Motor neuron (in vitro differentiated cells): ENCODE data around the gene SLC6A6. TPM values are rescaled to one million over a fixed set of nuclear protein-coding genes. Genes with fewer than 3 reads are reported as not detected.
A peak's percentile ranks its signal among the peaks of the same experiment; 100 is the strongest.

Experiments used
- ATAC-seq, 8 experiments: fragments of 200-7000 bp; cut with Tn5 transposase; replicated peaks in 6 of 8; 2 replicates each; pipeline ENCODE4 v1.8.0; 2021; ENCODE audit warnings: mild to moderate bottlenecking in 8 of 8, moderate library complexity in 8 of 8
- H3K27ac ChIP-seq, 2 donors: fragments of 250-450 bp; sonication (Bioruptor Pico); 2 replicates each; pipeline ENCODE4 v1.9.0; 2021; ENCODE audit warnings: antibody characterized with exemption in 2 of 2, mild to moderate bottlenecking in 2 of 2, moderate library complexity in 1 of 2
- H3K4me1 ChIP-seq, 2 donors: fragments of 250-450 bp; sonication (Bioruptor Pico); replicated peaks in 1 of 2; 2 replicates each; pipeline ENCODE4 v1.6.1; 2021; ENCODE audit warnings: antibody characterized with exemption in 2 of 2, mild to moderate bottlenecking in 2 of 2, moderate library complexity in 1 of 2
- H3K4me3 ChIP-seq, 5 donors: fragments of 250-450 bp; sonication (Bioruptor Pico); 2 replicates each; pipeline ENCODE4 v1.9.0; 2021; ENCODE audit warnings: antibody characterized with exemption in 5 of 5, mild to moderate bottlenecking in 5 of 5, moderate library complexity in 4 of 5
- WGBS, 10 experiments: fragments of 450-650 bp; shearing (Covaris generic); methylation state at CpG; one replicate each; pipeline ENCODE4 v1.0.0; 2022; 5-methylcytosine and 5-hydroxymethylcytosine counted together
- in situ Hi-C, 9 experiments: fragments of 400-800 bp; cut with MboI; loops; one replicate each; pipeline ENCODE4 v1.15.0; 2021; ENCODE audit warnings: low sequenced_read_pairs in 9 of 9, low pct_unique_long_range_greater_than_20kb in 2 of 9; ENCODE audit not compliant: unreplicated experiment in 9 of 9
- total RNA-seq, 8 experiments: library from RNA; unstranded; fragments of 300-600 nt; gene quantifications; 2 replicates each; pipeline versions ENCODE4 v1.2.3 to v1.2.4, GENCODE V29; 2022

Gene SLC6A6
- total RNA-seq, 8 experiments from 2014 or later, result 5.6 to 53.5 (median 8.3) TPM

DNA sequence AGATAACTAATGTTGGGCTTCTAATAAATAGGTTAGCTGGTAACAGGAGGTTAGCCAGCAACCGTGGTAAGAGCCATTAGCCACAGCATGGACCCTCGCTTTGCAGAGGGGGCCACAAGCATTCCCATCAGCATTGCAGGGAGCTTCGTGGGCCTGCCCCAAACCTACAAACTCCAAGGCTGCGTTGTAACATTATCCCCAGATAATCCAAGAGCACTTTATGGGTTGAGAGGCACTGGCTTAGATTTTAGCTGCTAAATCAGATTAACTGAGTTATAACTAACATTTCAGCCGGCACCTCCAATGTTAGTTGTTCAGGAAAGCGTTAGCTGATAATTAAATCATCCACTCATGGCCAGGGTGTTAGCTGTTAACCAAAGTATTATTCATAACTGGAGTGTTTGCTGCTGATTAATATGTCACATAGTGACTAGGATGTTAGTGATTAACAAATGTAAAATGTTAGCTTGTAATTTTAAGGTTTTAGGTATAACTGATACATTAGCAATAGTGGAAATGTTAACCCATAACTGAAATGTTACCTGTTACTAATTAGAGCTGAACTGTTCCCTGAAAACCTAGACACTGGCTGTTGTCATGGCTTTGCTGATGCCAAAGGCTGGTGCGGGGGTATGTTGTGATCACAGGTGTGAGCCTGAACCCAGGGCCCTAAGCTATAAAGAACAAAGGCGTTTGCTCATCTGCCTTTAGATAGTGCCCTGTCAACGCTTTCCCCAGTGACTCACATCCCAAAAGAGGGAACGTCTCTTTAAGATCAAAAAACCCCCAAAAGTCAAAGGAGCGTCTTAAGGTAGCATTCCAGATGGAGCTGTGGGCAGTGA, 56.2 kb downstream of the SLC6A6 start:
- no peak for ATAC-seq
- in situ Hi-C loops, result loop anchor here in 3 of 9 experiments (25.0 kb wide), 2 partner anchors 196 to 571 kb away; partner anchors contain the start of gene WNT7A (in 1 of the 3)
- 50 to 100% (median 83%) methylated on average over 1 to 9 of the region's 11 CpGs; no CpG with 5 or more reads in 1 of the 10 experiments for WGBS, 10 experiments

GRCh38 chr3:14459384-14459783, 57.0 kb downstream of the SLC6A6 start:
- H3K4me1 ChIP-seq, result peaks cover 0 to 8% of the 10 kb centered on the region in 2 donors
- no peak overlapping the region for H3K4me3 ChIP-seq
- no peak for ATAC-seq
- in situ Hi-C loops, result loop anchor here in 3 of 9 experiments (25.0 kb wide), 2 partner anchors 197 to 572 kb away; partner anchors contain the start of gene WNT7A (in 1 of the 3)
- H3K27ac ChIP-seq, result no peak overlapping the region
- 80 to 100% (median 94%) methylated on average over 1 to 5 of the region's 5 CpGs; no CpG with 5 or more reads in 7 of the 10 experiments for WGBS, 10 experiments

More for the DNA sequence above, 56.2 kb downstream of the SLC6A6 start:
- no peak overlapping the region for H3K4me3 ChIP-seq
- H3K4me1 ChIP-seq, result peaks cover 0 to 15% of the 10 kb centered on the region in 2 donors
- H3K27ac ChIP-seq, result no peak overlapping the region

- Histone ChIP-seq H3K4me3 (no peak overlapping the region), H3K27ac (no peak overlapping the region), H3K4me1 (peaks cover 0 to 7% of the 10 kb centered on the region in 2 donors)
- ATAC-seq, result no peak
- in situ Hi-C loops, result loop anchor here (10.0 to 25.0 kb wide), 5 partner anchors 195 to 572 kb away; partner anchors contain the start of gene WNT7A (in 1 of the 9)
- WGBS, 10 experiments, result 0 to 100% (median 79%) methylated on average over 1 to 3 of the region's 3 CpGs; no CpG with 5 or more reads in 2 of the 10 experiments
These were observed 57.4 kb downstream of the SLC6A6 start for GRCh38 chr3:14459787-14460186.

- WGBS, 10 experiments, result 38 to 100% (median 80%) methylated on average over 1 to 7 of the region's 9 CpGs; no CpG with 5 or more reads in 4 of the 10 experiments
- in situ Hi-C loops, result loop anchor here (10.0 to 25.0 kb wide), 5 partner anchors 196 to 573 kb away; partner anchors contain the start of gene WNT7A (in 1 of the 9)
- ATAC-seq, result peak in 2 of 8 experiments; percentile 54 to 62
- H3K4me3 ChIP-seq, result no peak overlapping the region
- H3K4me1 ChIP-seq, result peaks cover 0 to 7% of the 10 kb centered on the region in 2 donors
- H3K27ac ChIP-seq, result no peak overlapping the region
These were observed 58.1 kb downstream of the SLC6A6 start for GRCh38 chr3:14460342-14461005.

- WGBS, 10 experiments, result 70 to 100% (median 94%) methylated on average over 1 to 6 of the region's 13 CpGs; no CpG with 5 or more reads in 3 of the 10 experiments
- ATAC-seq, result peak in 4 of 8 experiments; percentile 5 to 21 (median 15)
- peaks cover 0 to 7% of the 10 kb centered on the region in 2 donors for H3K4me1 ChIP-seq
- no peak overlapping the region for H3K4me3 ChIP-seq
- no peak overlapping the region for H3K27ac ChIP-seq
- in situ Hi-C loops, result loop anchor here (10.0 to 25.0 kb wide), 5 partner anchors 196 to 574 kb away; partner anchors contain the start of gene WNT7A (in 1 of the 9)
These were observed 58.8 kb downstream of the SLC6A6 start for GRCh38 chr3:14461006-14461747.

GRCh38 chr3:14461748-14462324, 59.4 kb downstream of the SLC6A6 start:
- H3K27ac ChIP-seq, result no peak overlapping the region
- 50 to 100% (median 77%) methylated on average over 1 to 7 of the region's 8 CpGs; no CpG with 5 or more reads in 5 of the 10 experiments for WGBS, 10 experiments
- H3K4me3 ChIP-seq, result no peak overlapping the region
- in situ Hi-C loops, result loop anchor here (10.0 to 25.0 kb wide), 5 partner anchors 197 to 575 kb away; partner anchors contain the start of gene WNT7A (in 1 of the 9)
- ATAC-seq, result peak; percentile 61 to 95 (median 86)
- H3K4me1 ChIP-seq, result peaks cover 0 to 7% of the 10 kb centered on the region in 2 donors

- 72 to 89% (median 84%) methylated on average over 1 to 8 of the region's 9 CpGs; no CpG with 5 or more reads in 4 of the 10 experiments for WGBS, 10 experiments
These were observed 60.3 kb downstream of the SLC6A6 start for GRCh38 chr3:14462738-14463137.

DNA sequence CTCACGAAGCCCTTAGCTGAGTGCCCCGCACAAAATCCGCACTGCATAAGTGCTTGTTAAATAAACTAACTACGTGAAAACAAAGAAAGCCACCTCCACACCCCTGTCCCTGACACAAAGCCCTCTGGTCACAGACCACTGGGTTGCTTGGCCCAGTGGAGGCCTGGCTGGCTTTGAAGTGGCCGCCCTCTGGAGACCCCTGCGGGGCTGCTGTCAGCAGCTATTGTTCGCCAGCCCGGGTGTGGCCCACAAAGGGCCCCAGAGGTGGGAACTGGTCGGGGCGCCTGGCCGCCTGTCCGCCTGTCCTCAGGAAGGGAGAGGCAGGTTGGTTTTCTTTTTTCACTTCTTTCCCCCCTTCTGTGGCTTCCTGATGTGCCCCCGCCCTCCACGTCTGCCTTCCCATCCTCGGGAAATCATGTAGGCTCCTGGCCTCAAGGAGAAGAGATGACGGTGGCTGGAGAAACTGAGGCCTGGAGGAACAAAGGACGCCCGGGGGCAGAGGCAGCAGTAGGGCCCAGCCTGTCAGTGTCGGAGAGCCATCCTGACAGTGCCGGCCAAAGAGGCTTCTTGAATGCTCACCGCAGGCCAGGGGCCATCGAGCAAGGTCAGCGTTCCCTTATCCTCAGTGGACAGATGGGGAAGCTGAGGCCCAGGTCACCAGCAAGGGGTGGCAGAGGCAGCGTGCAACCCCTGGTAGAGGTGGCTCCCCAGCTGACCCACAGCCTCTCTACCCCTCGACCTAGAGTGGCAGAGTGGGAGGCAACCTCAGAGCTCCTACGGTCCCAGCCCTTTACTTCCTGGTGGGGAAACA, 61.1 kb downstream of the SLC6A6 start:
- ATAC-seq, result no peak
- Histone ChIP-seq H3K27ac (no peak overlapping the region), H3K4me1 (peaks cover 0 to 7% of the 10 kb centered on the region in 2 donors), H3K4me3 (no peak overlapping the region)
- 20 to 100% (median 37%) methylated on average over 1 to 10 of the region's 26 CpGs; no CpG with 5 or more reads in 2 of the 10 experiments for WGBS, 10 experiments
- in situ Hi-C loops, result loop anchor here (10.0 to 25.0 kb wide), 5 partner anchors 199 to 576 kb away; partner anchors contain the start of gene WNT7A (in 1 of the 9)

More at GRCh38 chr3:14462738-14463137, 60.3 kb downstream of the SLC6A6 start:
- H3K4me3 ChIP-seq, result no peak overlapping the region
- H3K4me1 ChIP-seq, result peaks cover 0 to 7% of the 10 kb centered on the region in 2 donors
- ATAC-seq, result no peak
- in situ Hi-C loops, result loop anchor here (10.0 to 25.0 kb wide), 5 partner anchors 198 to 575 kb away; partner anchors contain the start of gene WNT7A (in 1 of the 9)
- no peak overlapping the region for H3K27ac ChIP-seq

- WGBS, 10 experiments, result 50 to 97% (median 80%) methylated on average over 1 to 5 of the region's 5 CpGs; no CpG with 5 or more reads in 5 of the 10 experiments
- no peak overlapping the region for H3K27ac ChIP-seq
- peaks cover 0 to 7% of the 10 kb centered on the region in 2 donors for H3K4me1 ChIP-seq
- in situ Hi-C loops, result loop anchor here (10.0 to 25.0 kb wide), 5 partner anchors 199 to 577 kb away; partner anchors contain the start of gene WNT7A (in 1 of the 9)
- no peak for ATAC-seq
- H3K4me3 ChIP-seq, result no peak overlapping the region
These were observed 61.7 kb downstream of the SLC6A6 start for GRCh38 chr3:14464141-14464465.

- WGBS, 10 experiments, result 83 to 100% (median 100%) methylated on average over 1 to 2 of the region's 4 CpGs; no CpG with 5 or more reads in 5 of the 10 experiments
- ATAC-seq, result no peak
- in situ Hi-C loops, result loop anchor here (10.0 to 25.0 kb wide), 5 partner anchors 200 to 577 kb away; partner anchors contain the start of gene WNT7A (in 1 of the 9)
These were observed 62.1 kb downstream of the SLC6A6 start for GRCh38 chr3:14464521-14464920.

GRCh38 chr3:14465425-14465824, 63.0 kb downstream of the SLC6A6 start:
- ATAC-seq, result no peak
- in situ Hi-C loops, result loop anchor here (5.0 to 25.0 kb wide), 6 partner anchors 201 to 578 kb away; partner anchors contain the start of gene WNT7A (in 1 of the 9)
- no peak overlapping the region for H3K27ac ChIP-seq
- H3K4me3 ChIP-seq, result no peak overlapping the region
- peaks cover 0 to 7% of the 10 kb centered on the region in 2 donors for H3K4me1 ChIP-seq
- 80 to 100% (median 100%) methylated on average over 1 to 2 of the region's 3 CpGs; no CpG with 5 or more reads in 3 of the 10 experiments for WGBS, 10 experiments

More at GRCh38 chr3:14464521-14464920, 62.1 kb downstream of the SLC6A6 start:
- no peak overlapping the region for H3K27ac ChIP-seq
- H3K4me3 ChIP-seq, result no peak overlapping the region
- peaks cover 0 to 7% of the 10 kb centered on the region in 2 donors for H3K4me1 ChIP-seq
